HG03571 (cell line): ENCODE data around the gene SOX6.

ENCODE experiments used
- ATAC-seq: cut with Tn5 transposase; IDR thresholded peaks from one replicate; pipeline ENCODE4 v1.9.1; 2021; ENCODE audit not compliant: unreplicated experiment

The SOX6 gene

DNA sequence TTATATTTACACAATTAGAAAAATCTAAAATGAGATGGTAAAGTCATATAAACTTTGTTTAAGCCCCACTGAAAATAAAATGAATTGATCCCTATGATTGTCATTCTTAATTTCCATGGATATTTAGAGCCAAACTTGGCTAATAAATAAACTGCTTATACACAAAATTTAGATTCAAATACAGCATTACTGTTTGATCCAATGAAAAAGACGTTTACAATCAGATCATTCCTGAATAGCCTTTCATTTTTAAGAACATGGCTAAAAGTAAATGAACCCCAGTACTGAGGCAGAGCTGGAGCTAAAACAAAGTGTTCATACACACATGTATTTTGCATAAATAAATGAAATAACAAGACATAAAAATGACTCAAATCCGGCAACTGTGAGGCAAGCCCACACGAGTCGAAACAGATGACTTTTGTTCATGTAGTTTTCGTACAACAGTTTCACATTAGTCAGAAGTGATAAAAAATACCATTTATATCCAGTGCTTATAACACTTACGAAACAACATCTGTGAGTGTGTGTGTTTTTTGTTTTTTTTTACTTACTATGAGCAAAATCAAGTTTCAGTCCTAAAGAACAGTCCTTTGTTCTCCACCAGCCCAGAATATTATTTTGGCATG is 386.5 kb downstream of the SOX6 start:
- no peak for ATAC-seq

DNA sequence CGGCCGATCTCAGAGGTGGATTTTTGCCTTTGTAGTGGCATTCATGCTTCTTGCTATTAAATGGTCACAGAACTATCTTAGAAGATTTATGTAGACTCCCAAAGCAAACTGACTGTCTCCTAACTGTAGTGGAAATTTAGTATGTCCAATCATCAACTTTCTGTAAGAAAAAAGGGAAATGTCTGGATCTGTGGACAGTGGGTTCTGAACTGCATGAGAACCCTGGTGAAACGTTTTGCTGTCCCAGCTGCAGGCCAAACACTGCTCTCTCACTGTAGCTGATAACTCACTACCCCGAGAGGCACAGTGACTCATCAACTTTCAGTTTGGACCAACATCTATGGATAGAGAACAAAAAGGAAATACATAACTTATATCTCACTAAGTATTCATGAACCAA is 387.1 kb downstream of the SOX6 start:
- peak; percentile 45 for ATAC-seq

DNA sequence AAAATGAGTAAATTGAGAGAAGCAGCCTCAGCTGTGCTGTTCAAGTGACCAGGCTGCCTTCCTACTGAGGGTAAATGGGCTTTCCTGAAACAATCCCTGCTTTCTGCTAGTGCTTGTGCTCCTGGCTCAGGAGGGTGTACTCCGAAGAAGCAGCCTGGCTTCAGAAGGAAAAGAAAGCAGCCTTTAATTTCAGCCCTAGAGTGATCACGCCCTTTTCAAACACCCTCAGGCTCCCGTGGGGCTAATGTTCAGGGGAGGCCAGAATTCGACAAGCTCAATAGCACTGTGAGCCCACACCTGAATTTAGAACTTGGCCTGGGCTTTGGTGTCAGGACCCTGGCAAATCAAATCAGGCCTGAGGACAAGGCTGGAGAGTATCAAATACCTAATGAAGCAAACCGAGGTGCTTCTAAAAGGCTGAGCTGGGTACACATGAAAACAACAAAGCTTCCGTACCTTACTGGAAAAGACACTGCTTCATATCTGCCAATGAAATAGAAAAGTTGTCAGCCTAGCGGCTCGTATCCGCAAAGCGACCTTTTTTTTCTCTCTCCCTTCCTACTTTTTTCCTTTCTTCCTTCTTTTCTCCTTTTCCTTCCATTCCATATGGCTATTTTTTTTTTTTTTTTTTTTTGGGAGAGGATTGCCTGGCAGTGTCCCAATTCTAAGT is 387.8 kb downstream of the SOX6 start:
- ATAC-seq: no peak

DNA sequence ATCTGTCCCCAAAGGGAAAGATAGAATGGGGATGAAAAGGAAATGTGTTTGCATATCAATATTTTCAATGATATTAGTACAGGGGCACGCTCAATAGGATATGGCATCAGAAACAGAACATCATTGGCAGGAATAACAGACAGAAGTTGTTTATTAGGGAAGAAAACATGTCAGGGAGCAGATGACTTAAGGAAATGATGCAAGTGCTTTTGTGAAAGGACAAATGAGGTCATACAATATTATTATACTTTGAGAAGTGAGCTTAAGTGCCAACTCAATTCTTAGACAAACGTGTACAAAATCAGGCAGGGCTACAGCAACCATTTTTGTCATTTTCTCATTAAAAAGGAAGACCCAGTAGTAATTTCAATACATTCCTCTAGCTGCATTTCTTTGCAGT is 388.4 kb downstream of the SOX6 start:
- ATAC-seq: no peak

DNA sequence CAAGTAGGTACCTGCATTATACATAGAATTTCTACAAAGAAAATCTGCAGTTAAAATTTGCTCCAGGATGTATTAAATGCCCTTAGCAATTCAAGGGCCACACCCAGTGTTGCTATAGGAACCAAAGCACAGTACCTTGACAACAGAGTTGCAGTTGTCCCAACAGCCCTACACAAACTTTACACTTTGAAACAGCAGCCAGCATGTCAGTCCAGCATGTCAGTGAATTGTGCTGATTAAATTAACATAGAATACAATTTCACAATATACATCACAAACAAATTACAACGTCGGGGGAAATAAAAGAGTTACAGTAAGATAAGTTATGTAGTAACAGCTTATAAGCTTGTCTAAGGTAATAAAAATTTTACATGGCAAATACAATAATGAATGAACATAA is 389.2 kb downstream of the SOX6 start:
- ATAC-seq: no peak

DNA sequence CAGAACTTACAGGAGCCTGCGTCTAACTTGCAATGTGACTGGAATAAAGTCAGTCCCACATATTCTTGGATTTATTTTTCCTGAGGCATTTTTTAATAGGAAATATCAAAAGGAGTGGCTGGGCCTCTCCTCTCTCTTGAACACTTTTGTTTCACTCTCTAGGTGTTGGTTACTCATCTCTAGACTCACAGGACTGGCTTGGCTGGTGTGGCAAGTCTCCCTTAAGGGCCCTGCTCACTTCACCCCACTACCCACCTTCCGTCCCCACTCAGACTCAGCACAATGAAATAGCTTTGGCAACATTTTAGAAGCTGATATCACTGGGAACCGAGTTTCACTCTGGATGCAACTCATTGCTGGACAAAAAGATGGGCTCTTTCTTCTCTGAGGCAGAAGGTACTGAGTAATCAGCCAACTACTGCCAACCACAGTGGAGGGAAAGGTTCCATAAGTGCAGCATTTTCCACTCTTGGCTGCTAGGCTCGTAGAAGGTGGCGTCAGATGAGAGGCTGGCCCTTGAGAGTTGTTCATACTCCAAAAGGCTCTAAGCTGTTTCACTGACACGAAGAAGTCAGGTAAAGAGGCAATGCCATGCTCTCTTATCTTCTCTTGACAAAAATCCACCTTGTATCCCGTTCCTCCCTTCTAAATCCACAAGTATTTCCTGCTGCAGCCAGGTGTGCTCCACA is 390.6 kb downstream of the SOX6 start:
- ATAC-seq: no peak

DNA sequence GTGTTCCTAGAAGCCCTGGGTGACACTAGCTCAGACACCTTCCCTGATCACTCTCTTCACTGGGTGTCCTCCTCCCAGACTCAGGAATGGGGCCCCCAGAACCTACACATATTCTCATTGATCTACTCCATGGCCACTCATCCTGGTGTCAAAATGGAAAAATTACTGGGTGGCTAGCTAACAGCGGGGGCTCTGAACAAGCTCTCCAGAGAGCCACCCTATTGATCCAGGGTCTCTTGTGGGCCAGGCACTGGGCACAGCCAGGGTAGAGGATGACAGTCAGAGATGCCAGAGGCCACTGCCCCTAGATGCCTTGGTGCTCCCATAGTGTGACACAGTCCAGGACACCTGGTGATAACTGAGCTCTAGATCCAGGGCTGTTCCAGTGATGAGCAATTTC is 393.1 kb downstream of the SOX6 start:
- no peak for ATAC-seq

DNA sequence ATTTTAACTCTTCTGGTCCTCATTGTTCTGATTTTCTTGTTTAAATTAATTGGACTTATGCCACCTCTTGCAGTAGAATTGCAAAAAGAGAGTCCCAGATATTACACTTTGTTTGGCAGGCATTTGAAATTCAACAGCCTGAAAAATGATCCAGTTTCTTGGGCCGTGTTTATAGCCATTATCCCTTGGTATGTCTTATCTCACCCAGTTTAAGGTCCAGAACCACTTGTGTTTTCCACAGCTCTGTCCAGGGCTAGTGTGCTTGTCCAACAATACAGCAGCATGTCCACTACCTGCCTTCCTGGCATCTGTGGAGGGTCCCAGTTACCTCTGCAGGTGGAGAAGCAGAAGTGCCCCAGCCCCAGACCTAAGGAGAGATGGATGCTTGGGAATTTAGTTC is 397.4 kb downstream of the SOX6 start:
- no peak for ATAC-seq

DNA sequence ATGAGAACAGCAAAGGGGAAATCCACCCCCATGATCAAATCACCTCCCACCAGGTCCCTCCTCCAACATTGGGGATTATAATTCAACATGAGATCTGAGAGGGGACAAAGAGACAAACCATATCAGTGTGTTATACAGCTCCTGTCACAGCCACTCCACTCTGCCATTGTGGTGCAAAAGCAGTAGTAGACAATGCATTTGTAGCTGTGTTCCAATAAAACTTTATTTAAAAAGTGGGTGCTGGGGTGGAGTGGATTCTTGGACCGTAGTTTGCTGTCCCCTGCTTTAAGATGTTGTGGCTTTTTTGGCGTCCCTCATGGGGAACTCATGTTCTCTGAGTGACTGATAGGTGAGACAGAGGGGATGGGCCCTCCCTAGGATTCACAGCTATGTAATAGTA is 399.1 kb downstream of the SOX6 start:
- ATAC-seq: no peak

- no peak for ATAC-seq
These were observed 400.0 kb downstream of the SOX6 start for GRCh38 chr11:15956302-15956701.

DNA sequence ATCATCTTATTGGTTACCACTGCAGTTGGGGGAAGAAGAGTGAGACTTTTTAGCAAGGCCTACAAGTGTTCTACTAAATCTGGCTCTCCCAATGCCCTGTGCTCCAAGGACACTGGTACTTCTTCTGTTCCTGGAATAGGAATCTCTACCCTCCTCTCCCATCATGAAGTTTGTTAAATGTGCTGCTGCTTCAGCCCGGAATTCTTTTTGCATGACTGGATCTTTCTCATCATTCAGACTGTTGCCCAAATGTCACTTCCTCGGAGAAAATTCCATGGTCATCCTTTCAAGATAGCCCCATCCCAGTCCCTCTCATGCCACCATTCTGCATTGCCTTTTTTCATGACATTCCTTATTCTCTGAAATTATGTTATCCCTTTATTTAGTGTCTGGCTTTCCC is 400.8 kb downstream of the SOX6 start:
- no peak for ATAC-seq

DNA sequence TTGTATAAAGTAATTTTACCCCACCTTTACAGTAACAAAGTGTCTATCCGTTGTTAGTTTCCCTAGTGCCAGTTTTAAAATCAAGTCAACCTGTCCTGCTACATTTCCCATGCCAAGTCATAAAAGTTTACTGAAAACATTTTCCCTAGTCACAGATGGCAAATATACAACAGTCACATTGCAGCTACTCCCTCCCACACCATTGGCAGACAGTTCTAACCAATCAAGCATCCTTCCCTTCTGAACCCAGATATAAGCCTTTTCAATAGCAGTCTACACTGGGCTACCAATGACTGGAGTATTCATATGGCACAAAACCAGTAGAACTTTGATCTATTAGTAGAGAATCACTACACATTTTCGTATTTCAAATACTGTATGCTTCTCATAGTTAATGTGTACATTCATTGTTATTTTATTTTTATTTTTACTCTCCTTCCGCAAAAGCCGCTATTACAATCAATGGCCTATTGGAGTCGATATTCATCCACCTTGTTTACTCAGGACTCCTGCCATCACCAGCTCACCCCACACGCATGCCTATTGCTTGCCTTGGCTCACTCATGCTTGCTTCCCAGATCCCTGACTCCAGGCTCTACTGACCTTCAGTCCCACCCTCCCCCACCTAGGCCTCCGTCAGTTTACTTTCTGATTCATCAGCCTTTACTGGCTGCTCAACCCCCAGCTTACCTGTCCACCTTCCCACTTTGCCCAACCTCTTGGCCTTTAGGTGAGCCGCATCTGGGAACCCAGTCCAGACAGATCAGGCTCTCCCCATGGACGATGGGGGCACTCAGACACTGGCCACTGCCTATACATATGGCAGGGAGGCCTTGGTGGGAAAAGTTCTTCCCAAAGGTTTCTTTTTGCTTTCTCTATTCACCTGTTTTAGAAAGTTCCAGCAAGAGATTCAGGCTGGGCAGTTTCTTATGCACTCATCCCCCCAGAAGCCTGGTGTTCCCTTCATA is 408.4 kb downstream of the SOX6 start:
- no peak for ATAC-seq

DNA sequence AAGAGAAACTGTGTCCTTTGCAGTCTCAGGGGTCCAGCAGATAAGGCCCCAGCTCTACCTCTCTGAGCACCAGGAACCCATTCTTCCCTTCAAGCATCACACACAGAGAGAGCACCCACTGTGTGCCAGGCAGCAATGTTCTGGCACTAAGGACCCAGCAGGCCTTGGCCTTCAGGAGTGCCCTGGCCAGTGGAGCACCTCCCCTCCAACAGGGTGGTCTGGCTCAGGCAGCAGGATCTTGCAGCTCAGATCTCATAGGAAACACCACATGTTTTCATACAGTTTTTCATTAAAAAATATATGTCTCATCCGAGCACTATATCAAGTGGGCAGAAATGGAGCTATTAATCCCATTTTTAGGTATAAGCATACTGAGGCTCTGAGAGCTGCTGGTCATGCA is 410.6 kb downstream of the SOX6 start:
- ATAC-seq: no peak

DNA sequence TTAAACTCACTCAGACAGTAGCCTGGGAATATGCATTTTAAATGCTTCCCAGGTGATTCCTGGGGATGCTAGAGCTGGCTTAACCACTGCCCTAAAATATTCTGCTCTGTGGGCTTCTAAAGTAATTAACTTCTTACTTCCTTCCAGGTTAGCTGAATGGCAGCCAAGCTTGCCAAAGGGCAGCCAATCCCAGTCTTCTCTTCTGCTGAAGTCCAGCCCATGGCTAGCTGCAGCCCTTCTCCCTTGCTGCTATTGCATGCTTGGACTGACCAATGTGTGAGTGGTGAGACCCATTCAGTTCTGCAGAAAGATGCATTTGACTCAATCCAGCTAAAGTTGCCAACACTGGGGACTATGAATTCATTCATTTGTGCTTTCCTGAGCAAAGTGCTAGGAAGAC is 411.9 kb downstream of the SOX6 start:
- ATAC-seq: no peak

DNA sequence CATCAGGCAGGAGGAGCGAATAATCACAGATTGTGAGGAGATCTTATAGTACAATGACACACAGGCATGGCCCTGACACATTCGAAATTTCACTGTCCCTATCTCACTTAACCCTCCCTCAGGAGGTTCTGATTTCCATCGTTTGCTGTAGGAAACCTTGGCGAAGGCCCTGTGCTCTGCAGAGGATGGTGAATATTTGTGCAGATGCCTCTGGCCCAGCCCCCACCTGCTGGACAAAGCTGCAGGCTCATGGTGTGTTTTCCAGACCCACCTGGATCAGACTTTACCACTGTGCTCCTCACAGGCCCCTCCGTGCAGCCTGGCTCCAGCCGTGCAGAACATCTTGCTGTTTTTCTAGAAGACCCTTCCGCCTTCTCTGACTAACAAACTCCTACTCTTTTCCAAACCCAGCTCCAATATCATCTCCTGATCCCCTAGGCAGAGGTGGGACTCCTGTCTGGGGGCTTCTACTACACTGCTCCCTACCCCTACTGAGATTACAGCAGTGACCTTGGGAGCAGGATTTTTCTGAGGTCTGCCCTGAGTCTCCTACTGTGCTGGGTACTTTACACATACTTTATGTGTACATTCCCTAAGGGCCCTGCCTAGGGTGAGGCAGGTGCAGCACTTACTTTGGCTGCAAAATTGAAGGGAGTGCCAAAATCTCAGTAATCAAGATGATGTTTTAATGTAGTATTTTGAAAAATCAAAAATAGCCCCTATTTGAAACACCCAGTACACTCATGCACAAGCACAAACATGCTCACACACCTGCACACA is 412.7 kb downstream of the SOX6 start:
- ATAC-seq: no peak

DNA sequence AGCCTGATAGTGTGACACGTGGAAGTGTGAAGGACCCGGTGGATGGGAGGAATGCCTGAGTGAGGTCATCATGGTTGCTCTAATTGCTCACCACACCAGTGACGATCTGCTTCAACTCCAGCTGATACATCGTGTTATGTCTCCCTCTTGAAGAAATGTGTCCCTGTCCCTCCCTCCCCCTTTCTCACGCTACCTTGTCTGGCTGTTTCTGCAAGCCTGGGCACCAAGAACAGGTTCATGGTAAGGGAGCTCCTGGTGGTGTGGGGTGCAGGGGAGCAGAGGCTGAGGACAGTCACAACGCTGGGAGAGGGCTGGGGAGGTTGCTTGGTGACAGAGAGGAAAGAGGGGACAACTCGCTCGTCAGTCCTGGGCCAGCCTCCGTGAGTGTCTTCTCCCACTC is 413.4 kb downstream of the SOX6 start:
- no peak for ATAC-seq

DNA sequence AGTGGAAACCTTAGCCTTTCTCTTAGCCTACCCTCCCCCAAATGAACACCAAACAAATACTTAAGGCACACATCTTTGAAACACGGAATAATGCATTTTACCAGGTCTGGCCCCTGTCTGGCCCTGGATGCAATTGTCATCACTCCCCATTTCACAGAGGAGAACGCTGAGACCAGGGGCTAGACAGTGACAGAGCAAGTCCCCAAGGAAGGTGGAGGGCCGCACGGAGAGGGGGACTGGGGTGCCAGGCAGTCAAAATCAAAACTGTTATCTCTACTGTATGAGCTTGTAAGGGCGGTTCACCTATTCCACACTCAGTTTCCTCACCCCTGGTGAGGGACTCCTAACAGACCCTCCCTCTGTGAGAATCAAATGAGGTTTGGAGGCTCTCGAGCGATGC is 414.2 kb downstream of the SOX6 start:
- ATAC-seq: no peak

GRCh38 chr11:15941206-15941770 is 415.1 kb downstream of the SOX6 start:
- peak; percentile 60 for ATAC-seq

DNA sequence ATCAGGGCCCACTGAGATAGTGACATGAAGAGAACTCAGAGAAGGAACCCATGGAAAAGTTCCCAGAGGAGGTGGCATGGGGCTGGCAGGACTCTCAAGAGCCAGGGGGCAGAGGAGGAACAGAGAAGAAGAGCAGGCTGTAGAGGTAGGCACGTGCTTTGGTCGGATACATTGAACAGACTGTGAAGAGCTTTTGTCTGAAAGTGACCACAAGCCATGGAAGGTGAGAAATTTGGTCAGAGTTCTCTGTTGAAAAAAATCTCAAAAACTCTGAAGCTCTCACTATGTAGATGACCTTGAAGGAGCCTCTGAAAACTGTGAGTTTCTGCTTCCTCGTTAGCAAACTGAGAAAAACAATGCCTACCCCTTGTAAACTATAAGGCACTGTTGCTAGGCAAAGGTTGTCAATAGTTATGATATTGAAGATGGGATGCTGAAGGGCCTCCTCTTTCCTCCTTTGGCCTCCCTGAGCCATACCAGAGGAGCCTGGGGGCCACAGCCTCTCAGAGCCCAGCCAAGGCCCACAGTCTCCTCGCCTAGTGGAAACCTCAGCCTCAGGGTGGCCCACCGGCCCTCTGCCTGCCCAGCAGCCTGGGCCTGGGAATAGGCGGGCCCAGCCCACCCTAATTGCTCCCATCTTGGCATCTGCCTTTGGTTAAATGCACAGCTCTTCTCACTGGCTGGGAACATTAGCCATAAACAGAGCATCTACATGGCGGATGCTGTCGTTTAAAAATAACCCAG is 415.7 kb downstream of the SOX6 start:
- ATAC-seq: peak; percentile 21

DNA sequence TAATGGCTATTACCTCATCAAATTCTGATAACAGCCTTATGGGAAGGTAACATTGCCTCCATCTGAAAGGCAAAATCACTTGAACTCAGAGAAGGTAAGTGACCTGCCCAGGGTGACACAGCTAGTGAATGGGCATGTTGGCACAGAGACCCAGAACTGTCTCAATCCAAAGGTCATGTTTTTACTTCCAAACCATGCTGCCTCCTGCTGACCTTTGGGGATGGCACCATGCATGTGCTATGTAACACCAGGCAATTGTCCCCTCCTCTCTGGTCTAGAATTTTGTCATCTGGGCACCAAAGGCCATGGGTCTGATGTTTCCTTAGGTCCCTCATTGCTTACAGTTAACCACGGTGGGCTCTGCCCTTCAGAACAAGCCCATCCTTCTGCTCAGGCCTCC is 417.4 kb downstream of the SOX6 start:
- no peak for ATAC-seq
